ENCODE results near the gene ADH1B. TPM values are rescaled to one million over a fixed set of nuclear protein-coding genes. Genes with fewer than 3 reads are reported as not detected.

The ADH1B gene
- total RNA-seq, 1 experiment from 2014 or later: 1.8 TPM

DNA sequence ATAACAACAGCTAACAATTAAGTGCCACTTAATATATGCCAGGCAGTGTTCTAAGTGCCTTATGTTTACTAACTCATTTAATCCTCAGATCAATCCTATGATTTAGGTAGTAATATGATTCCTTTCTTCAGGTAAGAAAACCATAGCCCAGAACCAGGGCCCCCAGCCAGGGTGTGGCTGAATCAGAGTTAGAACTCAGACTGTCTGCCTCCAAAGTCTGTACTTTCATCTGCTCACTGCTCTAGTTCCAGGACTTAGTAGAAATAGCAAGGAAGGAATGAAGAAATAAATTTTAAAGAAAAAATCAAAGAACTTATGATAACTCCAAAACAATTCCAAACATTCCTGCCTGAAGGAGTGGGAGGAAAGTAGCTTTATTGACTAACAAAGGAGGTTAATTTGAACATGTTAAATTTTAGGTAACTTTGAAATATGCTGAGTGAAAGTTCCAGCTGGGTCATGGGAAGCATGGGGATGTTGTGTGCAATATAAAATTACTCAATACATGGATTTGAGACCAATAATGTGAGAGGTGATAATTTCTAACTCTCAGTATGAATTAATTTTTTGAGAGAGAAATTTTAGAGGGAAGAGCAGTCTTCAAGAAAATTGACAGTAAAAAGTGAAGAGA lies 40.2 kb upstream of the ADH1B start:
- no peaks in the 10 kb centered on the region for H3K79me2 ChIP-seq (ENCODE audit: insufficient read depth, low read length)
- H3K27me3 ChIP-seq (ENCODE audit: insufficient read depth, low read length): no peaks in the 10 kb centered on the region
- H3K9me2 ChIP-seq (ENCODE audit: insufficient read depth): no peaks in the 10 kb centered on the region
- ChIA-PET CTCF (no interaction called here), RAD21 (ENCODE audit: low non-redundant PET in 1 of 2, low total read pairs in 2 of 2, uncharacterized antibody in 2 of 2, unreplicated experiment in 2 of 2) (no interaction called here), POLR2A (no interaction called here)
- H2AFZ ChIP-seq (ENCODE audit: low read depth, low read length, poor library complexity, severe bottlenecking): no peak overlapping the region
- H3K4me2 ChIP-seq (ENCODE audit: low read length): no peak overlapping the region
- H3K9ac ChIP-seq (ENCODE audit: low read length): no peak overlapping the region
- H3K9me3 ChIP-seq (ENCODE audit: control insufficient read depth in 1 of 2, insufficient read depth in 1 of 2, low read depth in 1 of 2, low read length in 2 of 2): peaks cover 0 to 5% of the 10 kb centered on the region in 2 experiments; a peak in 1 of 4 replicates
- TF ChIP-seq POLR2AphosphoS5 (IDR thresholded peaks at IDR 0.05; ENCODE audit: low read depth, low read length): no peak
- no peak for TF ChIP-seq ZNF274 (IDR thresholded peaks at IDR 0.05; ENCODE audit: low read depth, low read length)
- no peak for TF ChIP-seq FOSL1 (IDR thresholded peaks at IDR 0.05; ENCODE audit: low read depth)
- TF ChIP-seq CBX3 (IDR thresholded peaks at IDR 0.05; ENCODE audit: low read depth): no peak
- TF ChIP-seq JUND (IDR thresholded peaks at IDR 0.05): no peak
- TF ChIP-seq SRF (IDR thresholded peaks at IDR 0.05; ENCODE audit: low read depth): no peak
- no peak for TF ChIP-seq ZFX (IDR thresholded peaks at IDR 0.05)
- TF ChIP-seq YY1 (IDR thresholded peaks at IDR 0.05; ENCODE audit: extremely low read depth, insufficient replicate concordance, low read depth, low read length): no peak
- TF ChIP-seq TCF7L2 (IDR thresholded peaks at IDR 0.05; ENCODE audit: borderline replicate concordance, extremely low read depth, insufficient read depth, insufficient read length): no peak
- ATAC-seq (no peak), DNase-seq (ENCODE audit: low read depth, low spot score) (no peak)
- H3K4me3 ChIP-seq (replicated peaks in 1 of 2; ENCODE audit: low read depth in 1 of 2, low read length in 2 of 2): no peak overlapping the region
- no peak overlapping the region for H3K27ac ChIP-seq (ENCODE audit: low read depth, low read length)
- no peaks in the 10 kb centered on the region for H3K36me3 ChIP-seq (ENCODE audit: control insufficient read depth in 1 of 2, insufficient read depth in 2 of 2, low read length in 2 of 2)
- H3K4me1 ChIP-seq (ENCODE audit: control insufficient read depth in 1 of 2, insufficient read depth in 2 of 2, low read length in 2 of 2): no peaks in the 10 kb centered on the region
- BruUV-seq (replicated peaks): no TSS peak
- intact Hi-C loops (cut with micrococcal nuclease): no loop called here
- H4K20me1 ChIP-seq (ENCODE audit: insufficient read depth): no peaks in the 10 kb centered on the region

DNA sequence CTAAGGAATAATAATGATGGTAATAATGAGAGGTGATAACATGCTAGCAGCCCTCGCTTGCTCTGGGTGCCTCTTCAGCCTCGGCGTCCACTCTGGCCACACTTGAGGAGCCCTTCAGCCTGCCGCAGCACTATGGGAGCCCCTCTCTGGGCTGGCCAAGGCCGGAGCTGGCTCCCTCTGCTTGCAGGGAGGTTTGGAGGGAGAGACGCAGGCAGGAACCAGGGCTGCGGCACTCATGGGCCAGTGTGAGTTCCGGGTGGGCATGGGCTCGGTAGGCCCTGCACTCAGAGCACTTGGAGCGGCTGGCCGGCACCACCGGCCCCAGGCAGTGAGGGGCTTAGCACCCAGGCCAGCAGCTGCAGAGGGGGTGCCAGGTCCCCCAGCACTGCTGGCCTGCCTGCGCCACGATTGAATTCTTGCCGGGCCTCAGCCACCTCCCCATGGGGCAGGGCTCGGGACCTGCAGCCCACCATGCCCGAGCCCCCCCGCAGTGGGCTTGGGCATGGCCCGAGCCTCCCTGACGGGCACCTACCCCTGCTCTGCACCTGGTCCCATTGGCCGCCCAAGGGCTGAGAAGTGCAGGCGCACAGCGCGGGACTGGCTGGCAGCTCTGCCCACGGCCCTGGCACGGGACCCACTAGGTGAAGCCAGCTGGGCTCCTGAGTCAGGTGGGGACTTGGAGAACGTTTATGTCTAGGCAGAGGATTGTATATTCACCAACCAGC lies 38.4 kb upstream of the ADH1B start:
- intact Hi-C loops (cut with micrococcal nuclease): no loop called here
- no peaks in the 10 kb centered on the region for H4K20me1 ChIP-seq (ENCODE audit: insufficient read depth)
- ChIA-PET RAD21 (ENCODE audit: low non-redundant PET in 1 of 2, low total read pairs in 2 of 2, uncharacterized antibody in 2 of 2, unreplicated experiment in 2 of 2) (no interaction called here), POLR2A (no interaction called here), CTCF (no interaction called here)
- no peak overlapping the region for H3K9ac ChIP-seq (ENCODE audit: low read length)
- H2AFZ ChIP-seq (ENCODE audit: low read depth, low read length, poor library complexity, severe bottlenecking): no peak overlapping the region
- no peak overlapping the region for H3K4me2 ChIP-seq (ENCODE audit: low read length)
- H3K9me2 ChIP-seq (ENCODE audit: insufficient read depth): no peaks in the 10 kb centered on the region
- no peaks in the 10 kb centered on the region for H3K27me3 ChIP-seq (ENCODE audit: insufficient read depth, low read length)
- ATAC-seq: no peak
- H3K9me3 ChIP-seq (ENCODE audit: control insufficient read depth in 1 of 2, insufficient read depth in 1 of 2, low read depth in 1 of 2, low read length in 2 of 2): no peaks in the 10 kb centered on the region
- H3K4me1 ChIP-seq (ENCODE audit: control insufficient read depth in 1 of 2, insufficient read depth in 2 of 2, low read length in 2 of 2): no peaks in the 10 kb centered on the region
- no peaks in the 10 kb centered on the region for H3K36me3 ChIP-seq (ENCODE audit: control insufficient read depth in 1 of 2, insufficient read depth in 2 of 2, low read length in 2 of 2)
- H3K79me2 ChIP-seq (ENCODE audit: insufficient read depth, low read length): no peaks in the 10 kb centered on the region
- no peak overlapping the region for H3K27ac ChIP-seq (ENCODE audit: low read depth, low read length)
- no peak overlapping the region for H3K4me3 ChIP-seq (replicated peaks in 1 of 2; ENCODE audit: low read depth in 1 of 2, low read length in 2 of 2)
- BruUV-seq (replicated peaks): no TSS peak
- DNase-seq (ENCODE audit: low read depth, low spot score): no peak
- TF ChIP-seq POLR2A (IDR thresholded peaks at IDR 0.05; ENCODE audit: borderline replicate concordance, extremely low read depth, insufficient read depth, insufficient read length) (no peak), EZH2phosphoT487 (IDR thresholded peaks at IDR 0.05; ENCODE audit: borderline replicate concordance) (no peak), EZH2 (IDR thresholded peaks at IDR 0.05) (no peak), YY1 (IDR thresholded peaks at IDR 0.05; ENCODE audit: extremely low read depth, insufficient replicate concordance, low read depth, low read length) (no peak), ZNF274 (IDR thresholded peaks at IDR 0.05; ENCODE audit: low read depth, low read length) (no peak), EGR1 (IDR thresholded peaks at IDR 0.05; ENCODE audit: low read depth) (no peak), ELF1 (IDR thresholded peaks at IDR 0.05; ENCODE audit: borderline replicate concordance, low read depth) (no peak), CBX3 (IDR thresholded peaks at IDR 0.05; ENCODE audit: low read depth) (no peak)
- TF ChIP-seq, protein P1, sequence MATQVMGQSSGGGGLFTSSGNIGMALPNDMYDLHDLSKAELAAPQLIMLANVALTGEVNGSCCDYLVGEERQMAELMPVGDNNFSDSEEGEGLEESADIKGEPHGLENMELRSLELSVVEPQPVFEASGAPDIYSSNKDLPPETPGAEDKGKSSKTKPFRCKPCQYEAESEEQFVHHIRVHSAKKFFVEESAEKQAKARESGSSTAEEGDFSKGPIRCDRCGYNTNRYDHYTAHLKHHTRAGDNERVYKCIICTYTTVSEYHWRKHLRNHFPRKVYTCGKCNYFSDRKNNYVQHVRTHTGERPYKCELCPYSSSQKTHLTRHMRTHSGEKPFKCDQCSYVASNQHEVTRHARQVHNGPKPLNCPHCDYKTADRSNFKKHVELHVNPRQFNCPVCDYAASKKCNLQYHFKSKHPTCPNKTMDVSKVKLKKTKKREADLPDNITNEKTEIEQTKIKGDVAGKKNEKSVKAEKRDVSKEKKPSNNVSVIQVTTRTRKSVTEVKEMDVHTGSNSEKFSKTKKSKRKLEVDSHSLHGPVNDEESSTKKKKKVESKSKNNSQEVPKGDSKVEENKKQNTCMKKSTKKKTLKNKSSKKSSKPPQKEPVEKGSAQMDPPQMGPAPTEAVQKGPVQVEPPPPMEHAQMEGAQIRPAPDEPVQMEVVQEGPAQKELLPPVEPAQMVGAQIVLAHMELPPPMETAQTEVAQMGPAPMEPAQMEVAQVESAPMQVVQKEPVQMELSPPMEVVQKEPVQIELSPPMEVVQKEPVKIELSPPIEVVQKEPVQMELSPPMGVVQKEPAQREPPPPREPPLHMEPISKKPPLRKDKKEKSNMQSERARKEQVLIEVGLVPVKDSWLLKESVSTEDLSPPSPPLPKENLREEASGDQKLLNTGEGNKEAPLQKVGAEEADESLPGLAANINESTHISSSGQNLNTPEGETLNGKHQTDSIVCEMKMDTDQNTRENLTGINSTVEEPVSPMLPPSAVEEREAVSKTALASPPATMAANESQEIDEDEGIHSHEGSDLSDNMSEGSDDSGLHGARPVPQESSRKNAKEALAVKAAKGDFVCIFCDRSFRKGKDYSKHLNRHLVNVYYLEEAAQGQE (IDR thresholded peaks at IDR 0.05; ENCODE audit: low read depth): no peak

All from HCT116 (cell line).